Activated CD4-positive, alpha-beta T cell treated with anti-CD3 and anti-CD28 coated beads for 36 hours (primary cell): Measurements from ENCODE around the gene KREMEN2. TPM values are rescaled to one million over a fixed set of nuclear protein-coding genes. Genes with fewer than 3 reads are reported as not detected.
A peak's percentile ranks its signal among the peaks of the same experiment; 100 is the strongest.

Source experiments
- ATAC-seq: fragments of 200-7000 bp; cut with Tn5 transposase; one replicate; pipeline ENCODE4 v1.10.0; 2021; ENCODE audit warnings: mild to moderate bottlenecking, moderate library complexity
- CTCF ChIA-PET: fragments of 350-600 bp; sonication (Branson Sonifier 250); formaldehyde crosslinking; loops from one replicate; lab custom pipeline; 2021; ENCODE audit warnings: antibody characterized with exemption; lab: Charles Lee
- POLR2A ChIA-PET: fragments of 350-600 bp; sonication (Branson Sonifier 250); formaldehyde crosslinking; loops from one replicate; lab custom pipeline; 2021; ENCODE audit warnings: antibody characterized with exemption, inconsistent platforms; lab: Charles Lee
- DNase-seq: peaks from one replicate; pipeline ENCODE4 v3.0.0-alpha.2; 2020
- H3K27ac Mint-ChIP-seq: one replicate; pipeline ENCODE4 v1.8.0; 2021; ENCODE audit warnings: mixed read lengths
- H3K27me3 Mint-ChIP-seq: one replicate; pipeline ENCODE4 v1.8.0; 2021; ENCODE audit warnings: mixed read lengths
- H3K36me3 Mint-ChIP-seq: one replicate; pipeline ENCODE4 v1.8.0; 2021; ENCODE audit warnings: low read depth, mixed read lengths
- H3K4me1 Mint-ChIP-seq: one replicate; pipeline ENCODE4 v1.8.0; 2021; ENCODE audit warnings: mixed read lengths
- H3K4me3 Mint-ChIP-seq: one replicate; pipeline ENCODE4 v1.8.0; 2021; ENCODE audit warnings: mild to moderate bottlenecking, moderate library complexity, mixed read lengths
- H3K9me3 Mint-ChIP-seq: one replicate; pipeline ENCODE4 v1.8.0; 2021; ENCODE audit warnings: low read depth, mixed read lengths
- intact Hi-C, 2 experiments: fragments of 100-400 bp; cut with DNase I in 1 of 2; cut with micrococcal nuclease in 1 of 2; formaldehyde crosslinking; loops; one replicate each; pipeline versions ENCODE4 v1.14.2 to v1.15.1; 2022 to 2024; cut with DNase I, micrococcal nuclease
- total RNA-seq, 2 experiments: library from RNA; stranded (reverse); gene quantifications; one replicate each; pipeline ENCODE4 v1.2.3, GENCODE V29; 2021

Gene KREMEN2
- total RNA-seq, 2 experiments from 2014 or later, result not detected

DNA sequence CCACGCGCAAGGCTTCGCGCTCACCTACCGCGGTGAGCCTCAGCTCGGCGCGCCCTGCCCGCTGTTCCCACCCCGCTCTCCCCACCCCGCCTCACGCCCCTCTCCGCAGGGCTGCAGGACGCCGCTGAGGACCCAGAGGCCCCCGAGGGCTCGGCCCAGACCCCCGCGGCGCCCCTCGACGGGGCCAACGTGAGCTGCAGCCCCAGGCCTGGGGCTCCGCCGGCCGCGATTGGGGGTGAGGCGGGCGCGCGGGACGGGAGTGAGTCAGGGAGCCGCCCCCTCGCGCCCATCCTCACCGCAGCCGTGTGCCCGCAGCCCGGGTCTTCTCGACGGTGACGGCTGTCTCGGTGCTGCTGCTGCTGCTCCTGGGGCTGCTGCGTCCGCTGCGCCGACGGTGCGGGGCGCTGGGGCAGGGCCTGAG, 3.1 kb downstream of the KREMEN2 start:
- Mint-ChIP-seq H3K27ac (no peak overlapping the region), H3K9me3 (no peaks in the 10 kb centered on the region), H3K36me3 (peaks cover 10% of the 10 kb centered on the region), H3K4me1 (peaks cover 37% of the 10 kb centered on the region), H3K27me3 (peaks cover 25% of the 10 kb centered on the region), H3K4me3 (no peak overlapping the region)
- ChIA-PET POLR2A (interaction anchor here (0.9 kb wide), 1 partner anchor 162 kb away, joined by 3 read pairs; no protein-coding TSS in a partner anchor), CTCF (interaction anchor here (0.8 to 1.2 kb wide), 2 partner anchors 11 to 55 kb away, joined by 3 to 4 read pairs; partner anchors contain the start of gene FLYWCH1)
- ATAC-seq, result no peak
- intact Hi-C loops, result loop anchor here in 1 of 2 experiments (5.0 kb wide), 1 partner anchor 295 kb away; no protein-coding TSS in a partner anchor
- DNase-seq, result peak; percentile 40

DNA sequence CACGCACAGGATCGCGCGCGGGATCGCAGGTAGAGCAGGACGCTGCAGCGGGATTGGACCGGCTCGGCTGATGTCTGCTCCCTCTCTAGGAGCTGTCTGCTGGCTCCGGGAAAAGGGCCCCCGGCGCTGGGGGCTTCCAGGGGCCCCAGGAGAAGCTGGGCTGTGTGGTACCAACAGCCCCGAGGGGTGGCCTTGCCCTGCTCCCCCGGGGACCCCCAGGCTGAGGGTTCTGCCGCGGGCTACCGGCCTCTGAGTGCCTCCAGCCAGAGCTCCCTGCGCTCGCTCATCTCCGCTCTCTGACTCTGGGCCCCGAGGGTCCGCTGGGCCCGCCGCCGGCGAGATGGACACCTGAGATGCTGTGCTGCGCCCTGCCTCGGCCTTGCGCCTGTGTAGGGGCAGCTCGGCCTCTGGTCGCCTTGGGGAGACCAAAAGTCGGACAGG, 3.7 kb downstream of the KREMEN2 start:
- no peak overlapping the region for H3K27ac Mint-ChIP-seq
- peaks cover 37% of the 10 kb centered on the region for H3K4me1 Mint-ChIP-seq
- CTCF ChIA-PET, result interaction anchor here (0.8 kb wide), 1 partner anchor 10 kb away, joined by 3 read pairs; no protein-coding TSS in a partner anchor
- ATAC-seq (no peak), DNase-seq (no peak)
- peaks cover 13% of the 10 kb centered on the region for H3K36me3 Mint-ChIP-seq
- intact Hi-C loops, result loop anchor here in 1 of 2 experiments (2.0 to 5.0 kb wide), 3 partner anchors 53 to 295 kb away; partner anchors contain the start of gene TNFRSF12A
- peaks cover 25% of the 10 kb centered on the region for H3K27me3 Mint-ChIP-seq
- H3K4me3 Mint-ChIP-seq, result peak overlapping the region; percentile 64
- POLR2A ChIA-PET, result no interaction called here
- H3K9me3 Mint-ChIP-seq, result no peaks in the 10 kb centered on the region

DNA sequence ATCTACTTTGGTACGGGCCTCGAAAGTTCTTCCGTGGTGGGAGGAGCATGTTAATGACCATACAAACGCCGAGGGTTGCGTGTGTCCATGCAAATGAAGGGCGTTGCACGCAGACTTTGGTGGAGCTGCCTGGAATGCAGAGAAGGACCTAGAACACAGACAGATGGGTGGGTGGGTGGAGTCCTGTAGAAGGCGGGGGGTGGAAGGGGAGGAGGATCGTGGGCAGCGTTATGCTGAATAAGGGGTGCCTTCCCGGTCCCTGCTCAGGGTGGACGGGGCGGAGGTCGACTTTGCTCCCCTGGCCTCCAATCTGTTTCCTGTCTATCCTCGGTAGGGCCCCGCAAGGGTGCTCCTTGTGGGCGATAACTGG, 4.3 kb downstream of the KREMEN2 start:
- H3K27me3 Mint-ChIP-seq, result peaks cover 23% of the 10 kb centered on the region
- intact Hi-C loops, result loop anchor here in 1 of 2 experiments (2.0 to 5.0 kb wide), 3 partner anchors 52 to 296 kb away; partner anchors contain the start of gene TNFRSF12A
- POLR2A ChIA-PET, result no interaction called here
- no peaks in the 10 kb centered on the region for H3K9me3 Mint-ChIP-seq
- H3K27ac Mint-ChIP-seq, result no peak overlapping the region
- DNase-seq, result no peak
- peaks cover 16% of the 10 kb centered on the region for H3K36me3 Mint-ChIP-seq
- no peak for ATAC-seq
- H3K4me3 Mint-ChIP-seq, result peak overlapping the region; percentile 64
- CTCF ChIA-PET, result no interaction called here
- peaks cover 34% of the 10 kb centered on the region for H3K4me1 Mint-ChIP-seq

DNA sequence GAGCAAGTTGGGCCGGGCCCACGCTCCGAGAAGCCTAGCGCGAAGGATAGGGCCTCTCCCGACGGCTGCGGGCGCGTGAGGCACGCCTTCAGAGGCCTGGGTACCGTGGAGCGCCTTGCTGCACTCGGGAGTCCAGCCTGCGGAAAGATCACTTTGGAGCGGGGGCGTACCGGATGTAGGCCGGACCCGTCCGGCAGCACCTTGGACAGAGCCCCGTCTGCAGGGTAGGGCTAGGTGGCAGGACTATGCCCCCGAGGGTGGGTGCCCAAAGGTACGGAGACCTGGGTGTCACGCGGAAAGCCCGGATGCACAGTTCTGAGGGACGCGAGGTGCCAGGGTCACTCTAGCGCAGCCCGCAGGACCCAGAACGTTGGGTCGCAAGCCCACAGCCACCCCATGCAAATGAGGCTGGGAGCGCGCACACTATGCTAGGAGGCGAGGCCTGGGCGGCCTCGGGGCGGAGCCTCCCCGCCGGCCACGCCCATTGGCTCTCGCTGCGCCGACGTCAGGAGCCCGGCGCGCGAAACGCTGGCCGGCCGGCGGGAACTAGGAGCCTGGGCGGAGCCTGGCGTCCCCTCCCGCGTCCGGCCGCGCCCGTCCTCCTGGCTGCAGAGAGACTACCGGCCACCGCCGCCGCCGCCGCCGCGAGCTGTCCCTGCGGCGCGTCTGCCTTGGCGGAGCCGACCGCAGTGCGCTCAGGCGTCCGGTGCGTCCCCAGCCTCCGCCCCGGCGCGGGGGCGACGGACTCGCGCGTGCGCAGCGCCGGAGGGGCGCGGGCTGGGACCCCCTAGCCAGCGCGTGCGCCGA, 4.9 kb downstream of the KREMEN2 start, which contains the start of gene PAQR4:
Gene PAQR4 (plus strand): TSS at position 611 of the 807 bp plus-strand sequence. CDS start 327 bp downstream, outside the sequence.
- POLR2A ChIA-PET, result interaction anchor here (0.9 kb wide), 1 partner anchor 9 kb away, joined by 3 read pairs; no protein-coding TSS in a partner anchor
- ATAC-seq, result peak; percentile 75

DNA sequence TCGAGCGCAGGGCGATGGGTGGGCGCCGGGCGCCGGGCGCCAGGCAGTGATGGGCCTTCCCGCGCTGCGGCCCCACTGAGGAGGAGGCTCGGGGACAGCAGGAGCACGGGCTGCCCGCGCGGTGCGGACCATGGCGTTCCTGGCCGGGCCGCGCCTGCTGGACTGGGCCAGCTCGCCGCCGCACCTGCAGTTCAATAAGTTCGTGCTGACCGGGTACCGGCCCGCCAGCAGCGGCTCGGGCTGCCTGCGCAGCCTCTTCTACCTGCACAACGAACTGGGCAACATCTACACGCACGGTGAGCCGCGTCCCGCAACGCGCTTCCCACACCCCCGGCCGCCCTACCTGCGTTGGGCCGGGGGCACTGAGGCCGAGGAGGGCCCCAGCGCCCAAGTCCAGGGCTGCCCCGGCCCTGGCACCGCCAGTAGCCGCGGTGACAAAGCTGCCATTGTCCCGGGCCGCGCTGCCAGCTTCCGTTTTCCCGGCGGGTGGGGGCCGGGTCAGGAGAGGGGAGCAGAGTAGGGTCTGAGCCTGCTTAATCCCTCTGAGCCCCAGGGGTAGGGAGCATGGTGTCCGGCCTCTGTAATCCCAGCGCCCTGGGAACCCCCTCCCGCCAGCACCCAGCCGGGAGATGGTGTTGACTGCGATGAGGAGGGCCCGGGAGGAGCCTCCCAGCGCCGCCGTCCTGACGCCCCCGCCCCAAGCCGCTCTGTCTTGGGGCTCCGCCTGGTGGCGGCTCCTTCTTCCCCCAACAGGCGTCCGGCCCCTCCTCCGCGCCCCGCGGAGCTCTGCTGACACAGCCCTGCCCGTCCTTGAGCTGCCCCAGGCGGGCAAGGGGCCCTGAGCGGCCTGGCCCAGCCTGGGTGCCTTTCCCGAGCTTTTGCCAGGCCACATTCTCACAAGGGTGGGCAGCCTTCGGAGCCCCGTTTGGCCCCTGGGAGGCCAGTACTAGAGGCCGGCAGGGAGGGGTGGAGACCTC, 5.8 kb downstream of the KREMEN2 start:
- Mint-ChIP-seq H3K4me3 (peak overlapping the region; percentile 72), H3K36me3 (peaks cover 21% of the 10 kb centered on the region), H3K4me1 (peaks cover 28% of the 10 kb centered on the region), H3K27ac (peak overlapping the region; percentile 25), H3K27me3 (peaks cover 19% of the 10 kb centered on the region), H3K9me3 (no peaks in the 10 kb centered on the region)
- CTCF ChIA-PET, result interaction anchor here (0.6 to 1.3 kb wide), 11 partner anchors 8 to 251 kb away, joined by 3 to 5 read pairs (median 4); partner anchors contain the start of genes FLYWCH1, PKMYT1 and TNFRSF12A
- POLR2A ChIA-PET, result interaction anchor here (0.6 to 0.9 kb wide), 2 partner anchors 8 to 14 kb away, joined by 3 read pairs; no protein-coding TSS in a partner anchor
- ATAC-seq, result peak; percentile 78
- DNase-seq, result peak; percentile 95
- intact Hi-C loops, result loop anchor here (1.0 to 5.0 kb wide), 12 partner anchors 10 to 298 kb away; partner anchors contain the start of genes PKMYT1 (in 2 of the 2), THOC6 (in 2 of the 2), TNFRSF12A (in 2 of the 2) and FLYWCH1 (in 1 of the 2)

More for the DNA sequence above, 4.9 kb downstream of the KREMEN2 start, which contains the start of gene PAQR4:
- CTCF ChIA-PET, result interaction anchor here (0.7 to 1.3 kb wide), 3 partner anchors 12 to 92 kb away, joined by 3 to 4 read pairs (median 4); partner anchors contain the start of gene PKMYT1
- intact Hi-C loops, result loop anchor here (1.0 to 5.0 kb wide), 10 partner anchors 11 to 297 kb away; partner anchors contain the start of genes FLYWCH1 (in 1 of the 2), FLYWCH2 (in 1 of the 2), PKMYT1 (in 1 of the 2) and THOC6 (in 1 of the 2)
- H3K27me3 Mint-ChIP-seq, result peaks cover 21% of the 10 kb centered on the region
- no peaks in the 10 kb centered on the region for H3K9me3 Mint-ChIP-seq
- DNase-seq, result peak; percentile 90
- H3K27ac Mint-ChIP-seq, result peak within 1 kb of the TSS; percentile 25
- H3K4me1 Mint-ChIP-seq, result peaks cover 31% of the 10 kb centered on the region
- peak within 1 kb of the TSS; percentile 72 for H3K4me3 Mint-ChIP-seq
- peaks cover 16% of the 10 kb centered on the region for H3K36me3 Mint-ChIP-seq

DNA sequence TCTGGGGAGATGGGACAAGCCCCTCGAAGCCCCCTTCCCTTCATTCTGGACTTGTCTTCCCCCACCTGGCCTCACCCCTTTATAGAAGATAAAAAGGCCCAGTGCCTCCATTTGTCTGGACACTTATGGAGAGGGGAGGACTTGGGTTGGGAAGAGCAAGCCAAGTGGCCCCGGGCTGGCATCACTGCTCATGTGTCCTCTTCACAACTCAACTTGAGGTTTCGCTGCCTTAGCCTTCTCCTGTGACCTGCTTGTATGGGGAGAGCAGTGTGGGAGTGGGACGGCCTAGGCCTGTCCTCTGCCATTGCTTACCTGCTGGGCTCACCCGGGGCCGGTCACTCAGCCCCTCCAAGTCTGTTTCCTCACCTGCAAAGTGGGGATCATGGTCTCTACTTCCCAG, 6.5 kb downstream of the KREMEN2 start:
- Mint-ChIP-seq H3K36me3 (peaks cover 22% of the 10 kb centered on the region), H3K9me3 (no peaks in the 10 kb centered on the region), H3K27me3 (peaks cover 16% of the 10 kb centered on the region), H3K4me1 (peaks cover 24% of the 10 kb centered on the region), H3K27ac (no peak overlapping the region), H3K4me3 (peak overlapping the region; percentile 72)
- ATAC-seq (no peak), DNase-seq (no peak)
- CTCF ChIA-PET, result interaction anchor here (0.6 to 1.3 kb wide), 9 partner anchors 8 to 252 kb away, joined by 3 to 5 read pairs (median 3); partner anchors contain the start of genes FLYWCH1 and TNFRSF12A
- intact Hi-C loops, result loop anchor here (1.0 to 5.0 kb wide), 3 partner anchors 10 to 249 kb away; partner anchors contain the start of genes HCFC1R1 (in 1 of the 2), PKMYT1 (in 1 of the 2), THOC6 (in 1 of the 2) and TNFRSF12A (in 1 of the 2)
- POLR2A ChIA-PET, result interaction anchor here (0.6 to 1.6 kb wide), 2 partner anchors 10 to 14 kb away, joined by 3 to 5 read pairs; partner anchors contain the start of gene PKMYT1

DNA sequence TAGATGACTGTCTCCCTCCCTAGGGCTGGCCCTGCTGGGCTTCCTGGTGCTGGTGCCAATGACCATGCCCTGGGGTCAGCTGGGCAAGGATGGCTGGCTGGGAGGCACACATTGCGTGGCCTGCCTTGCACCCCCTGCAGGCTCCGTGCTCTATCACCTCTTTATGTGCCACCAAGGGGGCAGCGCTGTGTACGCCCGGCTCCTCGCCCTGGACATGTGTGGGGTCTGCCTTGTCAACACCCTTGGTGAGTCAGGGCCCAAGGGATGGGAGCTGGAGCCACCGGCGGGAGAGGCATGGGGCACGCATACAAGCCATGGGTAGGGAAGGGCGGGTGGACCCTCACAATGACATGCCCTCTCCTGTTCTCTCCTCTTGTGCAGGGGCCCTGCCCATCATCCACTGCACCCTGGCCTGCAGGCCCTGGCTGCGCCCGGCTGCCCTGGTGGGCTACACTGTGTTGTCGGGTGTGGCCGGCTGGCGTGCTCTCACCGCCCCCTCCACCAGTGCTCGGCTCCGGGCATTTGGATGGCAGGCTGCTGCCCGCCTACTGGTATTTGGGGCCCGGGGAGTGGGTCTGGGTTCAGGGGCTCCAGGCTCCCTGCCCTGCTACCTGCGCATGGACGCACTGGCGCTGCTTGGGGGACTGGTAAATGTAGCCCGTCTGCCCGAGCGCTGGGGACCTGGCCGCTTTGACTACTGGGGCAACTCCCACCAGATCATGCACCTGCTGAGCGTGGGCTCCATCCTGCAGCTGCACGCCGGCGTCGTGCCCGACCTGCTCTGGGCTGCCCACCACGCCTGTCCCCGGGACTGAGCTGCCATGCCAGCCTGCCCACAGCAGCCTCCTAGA, 7.3 kb downstream of the KREMEN2 start:
- peaks cover 21% of the 10 kb centered on the region for H3K4me1 Mint-ChIP-seq
- CTCF ChIA-PET, result interaction anchor here (0.9 kb wide), 1 partner anchor 36 kb away, joined by 3 read pairs; no protein-coding TSS in a partner anchor
- DNase-seq (no peak), ATAC-seq (no peak)
- peak overlapping the region; percentile 72 for H3K4me3 Mint-ChIP-seq
- H3K36me3 Mint-ChIP-seq, result peaks cover 25% of the 10 kb centered on the region
- no peaks in the 10 kb centered on the region for H3K9me3 Mint-ChIP-seq
- intact Hi-C loops, result loop anchor here in 1 of 2 experiments (5.0 kb wide), 1 partner anchor 51 kb away; the partner anchor contains the start of genes HCFC1R1, THOC6 and TNFRSF12A
- no peak overlapping the region for H3K27ac Mint-ChIP-seq
- POLR2A ChIA-PET, result interaction anchor here (1.6 kb wide), 1 partner anchor 9 kb away, joined by 5 read pairs; the partner anchor contains the start of gene PKMYT1
- H3K27me3 Mint-ChIP-seq, result peaks cover 10% of the 10 kb centered on the region

DNA sequence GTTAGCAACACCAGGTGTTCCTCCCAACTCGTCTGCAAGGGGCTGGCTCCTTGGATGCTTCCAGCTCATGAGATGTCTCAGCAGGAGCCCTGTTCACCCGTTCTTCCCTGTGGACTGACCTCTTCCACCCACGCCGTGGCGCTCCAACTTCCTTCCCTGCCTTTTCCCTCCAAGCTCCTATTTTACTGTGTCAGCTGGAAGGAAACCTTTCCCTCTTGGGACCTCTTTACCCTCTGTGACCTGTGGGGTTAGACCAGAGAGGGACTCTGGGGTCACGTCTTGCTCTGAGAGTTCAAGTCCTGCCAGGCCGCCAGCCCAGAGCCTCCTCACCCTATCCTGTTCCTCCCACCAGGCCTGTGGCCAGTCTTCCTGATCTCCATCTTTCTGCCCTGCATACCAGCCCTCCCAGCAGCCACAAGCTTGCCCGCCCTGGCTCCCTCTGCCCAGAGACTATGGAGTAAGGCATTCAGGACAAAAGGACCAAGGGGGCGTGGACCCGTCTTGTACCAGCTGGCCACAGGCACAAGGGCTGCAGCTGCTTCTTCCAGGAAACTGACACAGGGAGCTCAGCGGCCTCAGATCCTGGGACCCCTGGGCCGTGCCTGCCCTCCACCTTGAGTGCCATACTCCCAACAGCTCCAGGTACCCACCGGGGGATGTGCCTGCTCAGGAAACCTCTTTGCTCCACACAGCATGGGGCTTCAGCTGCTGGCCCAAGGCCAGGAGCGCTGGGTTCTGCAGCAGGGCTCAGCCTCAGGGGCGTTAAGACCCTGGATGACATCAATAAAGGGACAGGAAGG, 8.1 kb downstream of the KREMEN2 start:
- ATAC-seq (no peak), DNase-seq (no peak)
- peaks cover 10% of the 10 kb centered on the region for H3K27me3 Mint-ChIP-seq
- intact Hi-C loops, result loop anchor here in 1 of 2 experiments (5.0 kb wide), 1 partner anchor 50 kb away; the partner anchor contains the start of genes HCFC1R1, THOC6 and TNFRSF12A
- no peak overlapping the region for H3K27ac Mint-ChIP-seq
- ChIA-PET CTCF (interaction anchor here (0.8 to 1.6 kb wide), 3 partner anchors 10 to 178 kb away, joined by 3 to 7 read pairs (median 3); no protein-coding TSS in a partner anchor), POLR2A (interaction anchor here (0.6 to 1.6 kb wide), 3 partner anchors 8 to 95 kb away, joined by 3 to 5 read pairs (median 3); partner anchors contain the start of gene PKMYT1)
- peaks cover 30% of the 10 kb centered on the region for H3K36me3 Mint-ChIP-seq
- peaks cover 21% of the 10 kb centered on the region for H3K4me1 Mint-ChIP-seq
- H3K4me3 Mint-ChIP-seq, result no peak overlapping the region
- H3K9me3 Mint-ChIP-seq, result no peaks in the 10 kb centered on the region
